Measurements from ENCODE around the gene KLHL12. TPM values are rescaled to one million over a fixed set of nuclear protein-coding genes. Genes with fewer than 3 reads are reported as not detected.

Gene KLHL12
- total and polyA plus RNA-seq, 8 donors: 10.4 to 97.3 (median 20.0) TPM

- WGBS, 5 donors: 61 to 85% (median 77%) methylated on average over 3 of the region's 3 CpGs
- Histone ChIP-seq H3K27me3 (no peaks in the 10 kb centered on the region), H3K27ac (no peak overlapping the region), H3K4me3 (no peak overlapping the region), H3K36me3 (peaks cover under 1 to 16% (median 14%) of the 10 kb centered on the region in 4 donors), H3K9me3 (no peaks in the 10 kb centered on the region), H3K4me1 (no peaks in the 10 kb centered on the region)
- intact Hi-C loops (cut with DNase I; ENCODE audit: low total_unique reads): no loop called here
- no peak for TF ChIP-seq POLR2AphosphoS5 (IDR thresholded peaks at IDR 0.05)
- no peak for TF ChIP-seq CTCF (IDR thresholded peaks at IDR 0.05)
- no peak for TF ChIP-seq POLR2A (IDR thresholded peaks at IDR 0.05)
- no peak for TF ChIP-seq EP300 (IDR thresholded peaks at IDR 0.05)
- DNase-seq: no peak
Measured at GRCh38 chr1:202935844-202936243, 8.8 kb upstream of the KLHL12 start.

GRCh38 chr1:202934755-202935154 lies 7.7 kb upstream of the KLHL12 start:
- H3K36me3 ChIP-seq: peaks cover 0 to 6% (median 3%) of the 10 kb centered on the region in 4 donors
- H3K4me1 ChIP-seq: no peaks in the 10 kb centered on the region
- no peaks in the 10 kb centered on the region for H3K9me3 ChIP-seq
- no peak overlapping the region for H3K27ac ChIP-seq
- WGBS, 5 donors: 81 to 90% (median 85%) methylated on average over 3 of the region's 3 CpGs
- intact Hi-C loops (cut with DNase I; ENCODE audit: low total_unique reads): no loop called here
- H3K27me3 ChIP-seq: no peaks in the 10 kb centered on the region
- no peak for TF ChIP-seq CTCF (IDR thresholded peaks at IDR 0.05)
- no peak for TF ChIP-seq POLR2AphosphoS5 (IDR thresholded peaks at IDR 0.05)
- no peak for TF ChIP-seq EP300 (IDR thresholded peaks at IDR 0.05)
- TF ChIP-seq POLR2A (IDR thresholded peaks at IDR 0.05): no peak
- DNase-seq: no peak
- no peak overlapping the region for H3K4me3 ChIP-seq

GRCh38 chr1:202932476-202932875 lies 5.4 kb upstream of the KLHL12 start:
- H3K9me3 ChIP-seq: no peaks in the 10 kb centered on the region
- no peaks in the 10 kb centered on the region for H3K27me3 ChIP-seq
- no peak for DNase-seq
- H3K36me3 ChIP-seq: no peaks in the 10 kb centered on the region
- H3K4me1 ChIP-seq: peaks cover 0 to 4% (median 3%) of the 10 kb centered on the region in 4 donors
- intact Hi-C loops (cut with DNase I; ENCODE audit: low total_unique reads): no loop called here
- TF ChIP-seq POLR2A (IDR thresholded peaks at IDR 0.05) (no peak), POLR2AphosphoS5 (IDR thresholded peaks at IDR 0.05) (no peak), EP300 (IDR thresholded peaks at IDR 0.05) (no peak), CTCF (IDR thresholded peaks at IDR 0.05) (no peak)
- 91 to 96% (median 92%) methylated on average over 2 of the region's 2 CpGs for WGBS, 5 donors
- H3K27ac ChIP-seq: no peak overlapping the region
- H3K4me3 ChIP-seq: no peak overlapping the region

- TF ChIP-seq POLR2AphosphoS5 (IDR thresholded peaks at IDR 0.05): no peak
- TF ChIP-seq POLR2A (IDR thresholded peaks at IDR 0.05): no peak
- TF ChIP-seq CTCF (IDR thresholded peaks at IDR 0.05): no peak
- TF ChIP-seq EP300 (IDR thresholded peaks at IDR 0.05): no peak
- Histone ChIP-seq H3K4me1 (peaks cover 0 to 52% (median 31%) of the 10 kb centered on the region in 4 donors), H3K9me3 (no peaks in the 10 kb centered on the region), H3K4me3 (no peak overlapping the region), H3K27me3 (no peaks in the 10 kb centered on the region), H3K36me3 (peaks cover 15 to 40% (median 27%) of the 10 kb centered on the region in 4 donors), H3K27ac (no peak overlapping the region)
- intact Hi-C loops (cut with DNase I; ENCODE audit: low total_unique reads): no loop called here
- 88 to 92% (median 90%) methylated on average over 3 of the region's 3 CpGs for WGBS, 5 donors
- DNase-seq: no peak
Measured at GRCh38 chr1:202923533-202923932, 3.5 kb downstream of the KLHL12 start.

Data from stomach (tissue), 9 donors.